NCI-H1436 treated with DMSO at 0.1 percent for 48 hours (cell line): ENCODE data around the gene HEPN1.

ENCODE experiments used
- DNase-seq: peaks from one replicate; lab custom pipeline; 2025; lab: John Stamatoyannopoulos, UW

Gene HEPN1

DNA sequence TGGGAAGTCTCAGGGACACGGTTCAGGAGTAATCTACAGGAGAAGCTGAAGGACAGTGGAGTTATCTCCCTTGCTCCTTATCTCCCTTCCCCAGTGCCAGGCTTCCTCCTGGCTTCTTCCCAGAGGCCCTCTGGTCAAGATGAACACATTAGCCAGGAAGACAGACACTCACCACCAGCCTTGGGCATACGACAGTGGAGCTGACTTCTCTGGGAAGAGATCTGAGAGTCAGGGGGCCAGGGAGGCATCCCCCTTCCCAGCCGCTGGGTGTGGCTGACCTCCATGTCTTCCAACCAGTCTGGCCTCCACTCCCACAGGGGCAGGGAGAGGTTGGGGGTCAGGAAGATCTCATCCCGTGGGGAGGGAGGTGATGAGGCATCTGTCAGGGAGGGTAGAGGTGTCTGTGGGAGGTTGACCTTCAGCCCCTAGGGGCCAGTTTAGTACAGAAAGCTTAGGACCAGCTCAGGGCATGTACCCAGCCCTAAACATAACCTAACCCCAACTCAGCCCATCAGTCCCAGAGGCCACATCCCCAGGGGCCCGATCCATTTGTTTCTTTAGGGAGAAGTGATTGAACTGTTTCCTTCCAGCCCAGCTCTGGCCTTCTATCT lies 34.1 kb upstream of the HEPN1 start:
- no peak for DNase-seq

DNA sequence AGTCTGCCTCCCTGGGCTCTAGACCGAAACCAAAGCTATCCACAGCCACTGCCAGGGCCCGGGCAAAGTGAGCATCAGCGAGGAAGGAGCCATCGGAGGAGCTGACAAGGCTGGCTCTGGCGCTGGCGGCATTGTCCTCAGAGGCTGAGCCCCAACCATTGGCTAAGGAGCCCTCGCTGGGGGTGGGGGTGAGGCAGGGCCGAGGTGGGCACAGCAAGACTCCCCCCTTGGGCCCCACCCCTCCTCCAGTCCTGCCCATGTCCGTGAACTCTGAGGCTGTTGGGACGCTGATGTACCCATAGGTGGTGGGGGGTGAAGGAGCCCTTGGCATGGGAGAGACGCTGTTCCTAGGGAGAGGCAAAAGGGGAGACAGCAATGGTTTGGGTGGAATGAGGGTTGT lies 32.6 kb upstream of the HEPN1 start:
- no peak for DNase-seq

DNA sequence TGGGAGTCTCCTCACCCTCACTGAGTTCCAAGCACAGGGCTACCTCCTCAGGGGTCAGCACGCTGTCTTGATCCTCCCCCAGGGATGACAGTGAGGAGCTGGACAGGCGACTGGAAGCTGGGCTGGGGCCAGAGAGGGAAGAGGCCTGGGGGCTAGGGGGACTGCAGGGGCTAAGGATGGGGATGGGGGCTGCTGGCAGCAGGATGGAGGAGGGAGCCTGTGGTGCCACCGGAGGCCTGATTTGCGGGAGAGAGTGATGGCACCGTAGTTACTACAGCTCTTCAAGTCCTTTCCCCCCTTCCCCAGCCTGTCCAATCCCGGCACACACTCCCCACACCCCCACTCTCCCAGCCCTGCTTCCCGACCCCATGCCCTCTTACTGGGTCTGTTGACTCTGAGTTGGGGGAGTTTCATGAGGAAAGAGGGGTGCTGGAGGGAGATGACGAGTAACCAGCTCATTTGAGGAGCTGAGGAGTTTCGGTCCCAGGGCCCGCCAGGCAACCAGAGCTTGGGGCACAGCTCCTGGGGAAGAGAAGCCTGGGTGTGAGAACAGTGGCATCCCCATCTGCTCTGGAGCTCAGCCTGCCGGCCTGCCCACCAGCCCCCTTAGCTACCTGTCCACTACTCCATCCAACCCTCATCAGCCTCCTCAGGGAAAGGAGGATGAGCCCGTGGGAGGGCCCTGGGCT lies 31.9 kb upstream of the HEPN1 start:
- DNase-seq, result no peak

GRCh38 chr11:124887667-124888013 lies 31.4 kb upstream of the HEPN1 start:
- DNase-seq, result no peak

DNA sequence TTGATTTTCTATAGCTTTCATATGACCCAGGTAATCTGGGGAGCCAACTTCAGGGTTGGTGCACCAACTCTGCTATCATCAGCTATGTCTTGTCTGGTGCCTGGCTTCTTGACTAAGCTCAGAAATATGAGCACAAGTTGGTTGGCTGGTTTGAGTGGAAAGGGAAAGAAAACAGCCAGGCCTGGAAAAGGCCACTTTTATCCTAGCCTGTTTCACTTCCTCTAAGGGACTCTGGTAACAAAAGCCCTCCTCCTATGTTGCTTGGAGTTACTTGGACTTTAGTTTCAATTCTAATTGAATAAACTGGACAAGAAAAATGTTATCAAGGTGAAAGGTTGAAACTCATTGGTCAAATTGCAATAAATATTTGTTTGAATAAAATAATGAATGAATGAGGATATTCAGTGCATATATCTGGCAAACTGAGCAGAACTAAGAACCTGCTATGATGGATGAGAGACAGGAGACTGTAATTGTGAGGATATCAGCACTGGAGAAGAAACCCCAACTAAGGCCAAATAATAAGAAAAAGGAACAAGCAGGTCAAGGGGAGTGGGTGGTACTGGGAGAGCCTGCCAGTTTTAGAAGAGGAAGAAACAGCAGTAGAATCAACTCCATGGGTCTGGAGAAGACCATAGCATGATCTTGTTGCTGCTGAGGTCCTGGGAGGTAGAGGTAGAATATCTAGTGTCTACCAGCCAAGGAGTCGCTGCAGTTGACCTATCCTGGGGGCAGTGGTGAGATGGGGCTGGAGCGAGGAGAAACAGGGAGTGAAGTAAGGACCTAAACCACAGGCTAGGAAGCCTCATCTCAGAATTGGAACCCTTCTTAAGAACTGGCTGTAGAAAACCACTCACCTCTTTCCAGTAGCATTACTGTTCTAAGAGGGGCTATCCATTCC lies 29.6 kb upstream of the HEPN1 start:
- DNase-seq, result no peak

- no peak for DNase-seq
These were observed 28.9 kb upstream of the HEPN1 start for GRCh38 chr11:124890151-124890550.

GRCh38 chr11:124890683-124891372 lies 28.2 kb upstream of the HEPN1 start:
- no peak for DNase-seq

GRCh38 chr11:124891373-124891861 lies 27.6 kb upstream of the HEPN1 start:
- no peak for DNase-seq

GRCh38 chr11:124892146-124892545 lies 26.9 kb upstream of the HEPN1 start:
- no peak for DNase-seq

- DNase-seq, result no peak
These were observed 26.1 kb upstream of the HEPN1 start for GRCh38 chr11:124892750-124893454.

DNA sequence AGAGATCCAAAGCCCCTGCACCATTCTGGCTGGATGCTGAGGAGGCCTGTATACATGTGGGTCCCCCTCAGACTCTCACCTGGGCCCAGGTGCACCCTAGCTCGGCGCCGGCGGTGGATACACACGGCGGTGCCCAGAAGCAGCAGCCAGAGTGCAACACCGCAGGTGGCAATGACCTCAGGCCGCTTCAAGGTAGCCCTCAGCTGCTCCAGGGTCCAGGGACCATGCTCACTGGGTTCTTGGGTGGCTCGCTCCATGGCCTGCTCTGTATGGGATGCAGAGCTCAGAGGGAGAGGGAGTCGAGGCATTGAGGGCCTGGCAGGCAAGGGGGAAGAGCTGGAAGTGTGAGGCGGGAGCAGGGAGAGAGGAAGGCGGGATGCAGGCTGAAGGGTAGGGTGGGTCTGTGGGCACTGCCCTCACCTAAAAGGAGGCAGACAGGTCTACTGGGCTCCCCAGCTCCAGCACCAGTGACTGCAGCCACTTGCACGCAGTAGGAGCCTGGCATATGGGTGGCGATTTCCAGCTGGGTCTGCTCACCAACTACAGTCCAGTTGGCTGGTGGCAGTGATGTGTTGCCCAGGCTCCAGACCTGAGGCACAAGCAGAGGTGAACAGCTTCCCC lies 25.2 kb upstream of the HEPN1 start:
- DNase-seq, result no peak

- DNase-seq, result no peak
These were observed 24.2 kb upstream of the HEPN1 start for GRCh38 chr11:124894606-124895430.

DNA sequence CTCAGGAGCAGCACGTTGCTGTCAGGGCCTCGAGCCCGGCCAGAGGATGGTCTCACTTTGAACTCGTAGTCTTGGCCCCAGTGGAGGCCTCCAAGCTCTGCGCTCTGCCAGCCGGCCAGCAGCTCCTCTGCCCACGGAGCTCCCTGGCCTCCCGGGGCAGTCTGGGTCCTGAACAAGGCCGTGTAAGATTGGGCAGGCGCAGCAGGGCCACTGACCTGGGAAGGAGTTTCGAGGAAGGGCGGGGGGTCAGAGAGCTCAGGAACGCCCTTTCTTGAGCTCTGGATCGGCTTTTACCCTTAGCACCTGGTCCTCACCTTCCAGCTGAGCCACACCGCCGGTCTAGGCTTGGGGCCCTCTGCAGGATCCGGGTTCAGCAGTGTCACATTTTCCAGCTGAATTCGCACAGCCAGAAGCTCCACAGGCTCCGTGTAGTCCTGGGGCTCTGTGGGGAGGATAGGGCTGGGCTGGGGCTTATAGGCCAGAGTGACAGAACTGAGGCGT lies 23.5 kb upstream of the HEPN1 start:
- no peak for DNase-seq

DNA sequence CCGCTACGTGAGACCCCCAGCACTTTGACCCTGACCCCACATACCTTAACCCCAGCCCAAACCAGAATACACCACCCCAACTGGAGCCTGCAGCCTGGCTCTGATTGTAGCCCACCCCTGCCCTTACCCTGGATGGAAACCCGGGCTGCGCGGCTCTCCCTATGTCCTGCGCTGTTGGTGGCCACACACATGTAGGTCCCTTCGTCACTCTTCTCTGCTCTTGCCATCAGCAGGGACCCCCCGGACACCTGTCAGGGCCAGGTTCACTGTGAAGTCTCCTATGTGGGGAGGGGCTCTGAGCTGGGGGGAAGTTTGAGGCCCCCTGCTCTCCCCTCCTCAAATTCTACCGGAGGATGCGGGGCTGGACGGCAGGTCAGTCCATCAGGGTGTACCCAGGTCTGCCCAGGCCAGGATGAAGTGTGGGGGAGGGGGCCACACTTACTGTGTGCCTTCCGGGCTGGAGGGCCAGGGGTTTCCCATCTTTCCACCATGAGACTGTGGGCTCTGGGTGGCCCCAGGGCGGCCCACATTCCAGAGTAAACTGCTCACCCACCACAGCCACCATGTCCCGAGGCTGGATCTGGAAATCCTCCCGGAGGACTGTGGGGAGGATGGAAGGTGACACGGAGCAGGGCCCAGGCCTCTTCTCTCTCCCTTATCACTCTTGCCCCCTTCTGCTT lies 22.8 kb upstream of the HEPN1 start:
- DNase-seq, result no peak

GRCh38 chr11:124896821-124897391 lies 22.1 kb upstream of the HEPN1 start:
- DNase-seq, result no peak

DNA sequence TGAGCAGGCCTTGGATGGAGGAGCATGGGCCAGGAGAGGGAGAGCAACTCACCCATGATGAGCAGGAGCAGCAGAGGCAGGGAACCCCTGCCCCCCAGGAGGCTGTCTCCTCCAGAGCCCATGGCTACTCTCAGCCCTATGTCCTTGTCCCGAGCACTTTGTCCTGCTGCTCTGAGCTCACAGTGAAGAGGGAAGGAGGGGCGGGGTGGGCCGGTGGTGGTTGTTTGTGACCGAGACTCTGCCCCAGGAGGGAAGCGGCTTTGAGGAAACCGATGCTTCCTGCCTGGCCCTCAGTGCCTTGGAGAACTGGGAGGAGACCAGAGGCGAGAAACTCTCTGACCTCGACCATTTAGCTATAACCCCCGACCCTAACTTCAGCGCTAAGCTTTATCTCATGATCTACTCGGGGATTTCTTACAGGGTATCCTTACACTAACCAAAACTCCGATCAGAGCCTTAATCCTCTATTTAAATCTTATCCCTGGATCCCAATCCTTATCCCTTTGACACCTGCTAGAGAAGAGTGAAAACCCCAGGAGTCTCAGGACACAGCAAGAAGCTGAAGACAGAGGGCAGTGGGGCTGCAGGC lies 21.3 kb upstream of the HEPN1 start, which contains the start of gene ROBO4:
TSS of gene ROBO4 (minus strand) at position 192 of the 589 bp plus-strand sequence. CDS start at position 122, 70 bp downstream.
- DNase-seq, result no peak

- no peak for DNase-seq
These were observed 20.8 kb upstream of the HEPN1 start for GRCh38 chr11:124898263-124898680.

DNA sequence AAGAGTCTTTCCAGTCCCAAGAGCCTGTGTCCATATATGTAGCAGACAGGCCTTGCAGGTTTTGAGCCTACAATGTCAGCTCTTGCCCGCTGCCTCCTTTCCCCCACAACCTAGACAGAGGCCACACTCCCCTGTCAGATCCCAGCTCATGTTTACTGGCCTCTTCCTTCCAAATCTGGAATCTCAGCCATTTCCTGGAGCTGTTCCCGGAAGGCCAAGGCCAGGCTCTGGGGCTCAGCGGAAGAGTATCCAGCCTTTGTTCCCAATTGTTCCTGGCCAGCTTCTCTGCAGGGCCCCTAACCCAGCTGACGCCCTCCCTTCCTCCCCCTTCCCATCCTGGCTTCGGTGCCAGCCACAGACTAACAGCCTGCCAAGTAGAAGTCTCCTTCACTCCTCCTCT lies 20.3 kb upstream of the HEPN1 start:
- no peak for DNase-seq
